CD4-positive, alpha-beta T cell treated with Interleukin-4 for 4 hours (primary cell): Measurements from ENCODE around the gene SRSF1.

Source experiments
- DNase-seq: peaks from one replicate; pipeline ENCODE4 v3.0.0-alpha.2; 2020

The SRSF1 gene

DNA sequence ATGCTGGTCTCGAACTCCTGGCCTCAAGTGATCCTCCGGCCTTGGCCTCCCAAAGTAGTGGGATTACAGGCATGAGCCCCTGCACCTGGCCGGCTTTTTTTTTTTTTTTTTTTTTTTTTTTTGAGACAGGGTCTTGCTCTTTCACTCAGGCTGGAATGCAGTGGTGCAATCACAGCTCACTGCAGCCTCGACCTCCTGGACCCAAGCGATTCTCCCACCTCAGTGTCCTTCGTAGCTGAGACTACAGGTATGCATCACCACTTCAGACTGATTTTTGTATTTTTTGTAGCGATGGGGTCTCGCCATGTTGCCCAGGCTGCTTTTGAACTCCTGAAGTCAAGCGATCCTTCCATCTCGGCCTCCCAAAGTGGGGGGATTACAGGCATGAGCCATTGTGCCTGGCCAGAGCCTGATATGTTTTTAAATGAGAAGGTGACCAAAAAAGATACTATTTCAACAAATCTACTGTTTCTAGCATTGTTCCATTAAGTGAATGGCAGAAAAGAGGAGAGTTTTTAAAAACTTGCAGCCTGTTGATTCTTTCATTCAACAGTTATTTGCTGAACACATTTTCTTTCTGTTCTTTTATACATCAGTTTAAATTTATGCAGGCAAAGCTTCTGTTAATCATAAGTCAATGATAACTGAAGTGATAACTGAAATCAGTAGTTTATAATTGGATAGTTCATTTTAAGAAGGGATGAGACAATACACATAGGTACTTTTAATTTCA is 3.2 kb upstream of the SRSF1 start:
- DNase-seq = no peak

DNA sequence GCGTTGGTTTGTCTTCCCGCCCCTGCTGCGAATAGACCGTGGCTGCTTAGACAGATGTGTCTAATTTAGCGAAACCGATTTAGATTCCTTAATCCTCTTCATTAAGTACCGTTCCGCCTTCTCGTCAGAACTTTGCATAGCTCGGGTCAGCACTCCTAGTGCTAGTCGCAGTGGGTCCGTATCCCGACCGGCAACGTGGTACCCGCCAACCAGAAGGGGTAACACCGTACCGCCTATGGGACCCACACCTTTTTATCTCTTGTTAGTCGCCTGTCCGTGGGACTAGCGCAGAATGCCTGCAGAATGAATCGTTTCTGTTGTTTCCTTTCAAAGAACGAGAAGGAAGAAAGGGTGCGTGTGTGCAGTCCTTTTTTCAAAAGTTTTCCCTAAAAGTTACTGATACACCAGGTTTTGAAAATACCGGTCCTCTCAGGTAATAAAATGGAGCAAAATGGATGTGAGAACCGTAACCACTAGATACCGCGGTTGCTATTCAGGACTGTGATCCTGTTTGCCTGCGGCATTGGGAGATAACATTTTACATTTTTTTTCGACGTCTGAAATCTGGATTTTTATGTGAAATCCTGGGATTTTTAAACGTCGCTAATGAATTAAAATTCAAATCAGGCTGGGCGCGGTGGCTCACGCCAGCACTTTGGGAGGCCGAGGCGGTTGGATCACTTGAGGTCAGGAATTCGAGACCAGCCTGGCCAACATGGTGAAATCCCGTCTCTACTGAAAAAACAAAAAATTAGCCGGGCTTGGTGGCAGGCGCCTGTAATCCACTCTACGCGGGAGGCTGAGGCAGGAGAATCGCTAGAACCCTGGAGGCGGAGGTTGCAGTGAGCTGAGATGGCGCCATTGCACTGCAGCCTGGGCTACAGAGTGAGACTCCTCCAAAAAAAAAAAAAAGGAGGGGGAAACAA is 998 bp upstream of the SRSF1 start:
- DNase-seq = no peak

DNA sequence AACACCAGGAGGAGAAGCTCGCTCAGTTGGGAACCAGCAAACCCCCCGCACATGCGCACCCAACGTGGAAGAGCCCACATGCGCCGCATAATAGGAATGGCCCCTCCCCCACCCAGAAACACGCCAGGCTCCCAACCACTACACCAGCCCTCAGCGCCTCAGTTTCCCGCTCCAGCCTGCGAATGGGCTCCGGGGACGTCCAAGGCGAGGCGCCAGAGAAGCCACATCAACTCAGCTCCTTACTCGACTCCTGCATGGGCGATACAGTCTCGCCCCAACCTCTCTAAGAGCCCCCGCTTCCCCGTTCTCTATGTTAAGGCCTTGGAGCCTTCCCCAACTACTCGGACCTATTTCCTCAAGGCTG is 504 bp downstream of the SRSF1 start:
- peak; percentile 34 for DNase-seq

DNA sequence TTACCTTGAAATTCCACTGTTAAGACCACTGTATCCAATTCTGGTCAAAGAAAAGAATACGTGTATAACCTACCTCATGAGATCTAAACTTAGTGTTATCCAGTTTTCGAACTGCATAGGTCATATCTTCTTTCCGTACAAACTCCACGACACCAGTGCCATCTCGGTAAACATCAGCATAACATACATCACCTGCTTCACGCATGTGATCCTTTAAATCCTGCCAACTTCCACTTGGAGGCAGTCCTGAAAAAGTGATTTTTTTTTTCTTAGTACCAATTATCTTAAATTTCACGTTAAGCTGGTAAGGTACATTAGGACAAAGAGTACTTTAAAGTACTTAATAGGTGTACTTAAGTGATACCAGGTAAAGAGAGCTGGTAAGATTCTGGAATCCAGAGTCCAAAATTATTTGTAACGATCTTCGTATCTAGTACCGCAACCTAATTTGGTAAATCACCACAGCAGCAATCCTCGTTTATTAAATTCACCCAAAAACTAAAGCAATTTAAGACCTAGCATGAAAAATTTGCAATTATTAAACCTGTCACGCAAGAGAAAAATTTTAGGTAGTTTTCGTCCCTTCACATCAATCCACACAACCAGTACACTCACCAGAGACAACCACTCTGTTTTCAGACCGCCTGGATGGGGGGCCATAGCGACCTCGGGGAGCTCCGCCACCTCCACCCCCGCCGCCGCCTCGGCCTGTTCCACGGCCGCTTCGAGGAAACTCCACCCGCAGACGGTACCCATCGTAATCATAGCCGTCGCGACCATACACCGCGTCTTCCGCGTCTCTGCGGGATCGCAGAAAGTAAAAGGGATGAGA is 1.1 kb downstream of the SRSF1 start:
- no peak for DNase-seq

DNA sequence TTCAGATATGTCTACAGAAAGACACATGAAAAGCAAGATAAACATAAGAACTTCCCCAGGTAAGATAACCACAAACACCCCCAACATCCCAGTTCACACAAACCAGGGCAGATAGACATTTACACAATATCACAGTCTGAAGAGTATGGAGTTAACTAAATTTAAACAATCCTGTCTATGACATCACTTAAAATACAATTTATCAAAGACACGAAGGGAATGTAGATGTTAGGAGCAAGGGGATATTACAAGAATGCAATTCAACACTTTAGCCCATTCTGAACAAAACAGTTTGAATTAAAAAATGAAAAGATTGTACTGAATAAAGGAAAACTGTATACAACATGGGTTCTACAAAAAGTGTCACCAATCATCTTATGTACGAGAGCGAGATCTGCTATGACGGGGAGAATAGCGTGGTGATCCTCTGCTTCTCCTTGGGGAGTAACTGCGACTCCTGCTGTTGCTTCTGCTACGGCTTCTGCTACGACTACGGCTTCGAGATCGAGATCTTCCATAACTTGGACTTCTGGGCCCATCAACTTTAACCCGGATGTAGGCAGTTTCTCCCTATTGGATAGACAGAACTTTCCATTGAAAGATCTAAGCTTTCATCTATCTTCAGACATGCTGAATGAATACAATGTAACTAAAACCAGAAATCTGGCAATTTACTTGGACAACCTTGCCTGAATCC is 1.9 kb downstream of the SRSF1 start:
- DNase-seq = no peak

DNA sequence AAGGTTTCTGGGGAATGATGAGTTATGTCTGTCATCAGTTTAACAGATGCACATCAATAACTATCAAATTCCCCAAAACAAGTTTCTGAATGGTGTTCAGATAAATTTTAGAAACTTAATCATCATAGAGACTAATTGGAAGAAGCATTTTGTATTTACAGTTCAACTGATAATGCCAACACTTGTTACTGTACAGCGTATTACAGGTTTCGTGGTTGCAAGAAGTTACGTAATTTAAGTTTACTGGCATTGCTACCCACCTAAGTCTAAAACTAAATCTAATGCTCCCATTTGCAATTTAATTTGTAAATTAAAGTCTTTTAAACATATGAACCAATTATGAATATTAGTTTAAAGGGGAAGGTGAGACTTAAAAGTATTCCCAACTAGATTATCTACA is 3.0 kb downstream of the SRSF1 start:
- no peak for DNase-seq

DNA sequence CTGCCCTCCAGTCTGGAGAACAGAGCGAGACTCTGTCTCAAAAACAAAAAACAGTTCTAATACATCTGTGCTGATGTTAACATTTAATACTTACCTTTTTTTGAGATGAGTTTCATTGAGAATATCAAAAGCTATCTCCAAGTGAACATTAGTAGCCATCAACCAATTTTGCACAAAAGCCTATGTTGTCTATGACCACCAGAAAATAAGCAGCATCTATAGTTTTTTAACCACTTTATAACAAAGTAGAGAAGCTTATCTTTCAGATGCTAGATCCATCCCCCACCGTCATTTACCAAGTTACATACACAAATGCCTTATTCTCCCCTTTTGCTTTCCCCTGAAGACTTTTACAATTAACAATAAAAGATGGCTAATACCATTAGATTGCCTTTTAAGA is 4.1 kb downstream of the SRSF1 start:
- DNase-seq = no peak

DNA sequence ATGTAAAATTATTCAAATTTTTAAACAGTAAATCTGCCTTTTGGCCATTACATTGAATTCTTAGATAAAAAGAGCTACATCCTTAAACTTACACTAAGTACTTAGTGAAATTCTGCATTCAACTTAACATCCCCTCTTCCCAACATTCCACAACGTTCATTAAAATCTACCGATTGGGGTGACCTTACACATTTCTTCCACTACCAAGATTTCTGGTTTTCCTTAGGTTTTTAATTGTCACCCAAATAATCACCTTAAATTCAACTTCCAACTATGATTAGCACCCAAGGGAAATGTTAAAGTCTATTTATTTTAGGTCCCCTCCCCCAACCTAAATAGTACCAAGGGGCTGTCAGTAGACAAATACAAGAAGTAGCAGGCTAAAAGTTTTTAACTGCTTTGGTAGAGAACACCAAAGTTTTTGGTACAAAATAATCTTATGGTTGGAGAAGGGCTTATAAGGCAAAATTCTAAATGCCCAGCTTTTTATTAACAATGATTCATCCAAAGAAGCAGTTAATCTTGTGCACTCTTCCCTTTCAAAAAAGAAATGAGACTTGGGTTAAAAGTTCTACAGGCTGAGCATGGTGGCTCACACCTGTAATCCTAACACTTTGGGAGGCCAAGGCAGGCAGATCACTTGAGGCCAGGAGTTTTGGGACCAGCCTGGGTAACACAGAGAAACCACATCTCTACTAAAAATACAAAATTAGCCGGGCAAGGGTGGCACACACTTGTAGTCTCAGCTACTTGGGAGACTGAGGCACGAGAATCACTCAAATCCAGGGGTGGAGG is 4.7 kb downstream of the SRSF1 start:
- no peak for DNase-seq

DNA sequence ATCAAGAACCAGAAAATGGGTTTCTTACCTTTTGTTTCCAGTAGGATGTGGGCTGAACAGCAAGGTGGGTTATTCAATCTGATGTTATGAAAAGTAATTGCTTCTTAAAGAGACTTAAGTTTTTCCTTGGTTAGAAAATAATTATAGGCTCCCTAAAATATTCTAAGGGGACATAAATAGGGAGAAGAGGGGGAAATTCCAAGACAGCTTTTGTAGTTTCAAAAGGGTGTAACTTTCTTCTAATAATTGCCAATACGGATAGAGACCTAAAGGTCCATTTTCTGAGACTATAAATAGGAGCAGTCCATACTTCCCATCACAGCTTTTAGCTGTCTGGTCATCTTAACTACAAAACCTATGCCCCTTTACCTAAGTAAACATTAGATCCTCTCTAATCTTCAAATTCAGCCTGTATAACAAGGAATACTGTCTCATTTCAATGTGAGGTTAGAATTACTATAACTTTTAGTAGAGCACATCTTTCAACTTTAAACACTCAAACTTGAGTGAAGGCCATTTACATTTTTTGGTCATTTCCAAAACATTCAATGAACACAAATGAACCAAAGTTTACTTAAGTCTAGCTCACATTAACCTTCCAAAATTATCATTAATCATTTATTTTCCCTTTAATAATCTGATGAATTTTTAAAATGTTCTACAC is 5.5 kb downstream of the SRSF1 start:
- no peak for DNase-seq

DNA sequence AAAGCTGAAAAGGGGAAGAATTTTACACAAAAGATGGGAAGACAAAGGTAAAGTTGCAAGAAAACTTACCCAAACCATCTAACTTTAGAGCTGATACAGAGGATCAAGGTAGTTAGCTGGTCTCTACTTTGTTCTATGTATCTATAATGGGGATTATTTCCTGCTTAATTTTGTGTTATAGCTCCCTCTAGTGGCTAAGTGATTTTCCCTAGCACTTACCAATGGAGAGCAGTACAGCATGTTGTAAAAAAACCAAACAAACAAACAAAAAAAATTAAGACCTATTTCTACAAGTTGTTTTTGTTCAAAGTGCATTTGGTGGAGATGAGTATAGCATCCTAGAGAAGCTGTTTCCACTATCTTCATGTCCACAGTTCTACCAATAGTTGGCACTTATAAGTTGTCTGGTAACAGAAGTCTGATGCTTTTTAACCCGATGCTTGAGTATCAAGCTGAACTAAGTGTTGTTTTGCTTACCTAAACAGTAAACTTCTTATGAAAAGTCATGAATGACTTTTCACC is 7.5 kb downstream of the SRSF1 start:
- DNase-seq = peak; percentile 80

DNA sequence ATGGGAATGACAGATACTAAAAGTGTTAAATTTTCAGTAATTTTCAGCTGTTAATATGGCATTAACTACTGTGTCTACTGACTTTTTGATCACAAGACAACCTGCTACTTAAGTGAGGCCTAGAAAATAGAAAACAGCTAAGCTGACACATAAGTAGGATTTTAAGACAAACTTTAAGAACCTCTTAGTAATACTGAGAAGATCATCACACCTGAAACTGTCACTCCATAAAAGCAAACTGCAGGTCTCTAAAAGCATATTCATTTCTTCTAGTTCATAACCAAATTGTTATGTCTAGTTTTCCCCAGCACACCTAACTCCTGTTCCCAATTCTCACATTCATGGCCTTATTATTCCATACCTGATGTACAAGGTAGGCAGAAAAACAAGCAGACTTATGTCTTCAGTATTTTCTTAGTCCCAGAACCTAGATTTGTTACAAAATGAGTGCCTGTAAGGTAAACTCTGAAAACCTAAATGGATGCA is 8.0 kb downstream of the SRSF1 start:
- DNase-seq = no peak

DNA sequence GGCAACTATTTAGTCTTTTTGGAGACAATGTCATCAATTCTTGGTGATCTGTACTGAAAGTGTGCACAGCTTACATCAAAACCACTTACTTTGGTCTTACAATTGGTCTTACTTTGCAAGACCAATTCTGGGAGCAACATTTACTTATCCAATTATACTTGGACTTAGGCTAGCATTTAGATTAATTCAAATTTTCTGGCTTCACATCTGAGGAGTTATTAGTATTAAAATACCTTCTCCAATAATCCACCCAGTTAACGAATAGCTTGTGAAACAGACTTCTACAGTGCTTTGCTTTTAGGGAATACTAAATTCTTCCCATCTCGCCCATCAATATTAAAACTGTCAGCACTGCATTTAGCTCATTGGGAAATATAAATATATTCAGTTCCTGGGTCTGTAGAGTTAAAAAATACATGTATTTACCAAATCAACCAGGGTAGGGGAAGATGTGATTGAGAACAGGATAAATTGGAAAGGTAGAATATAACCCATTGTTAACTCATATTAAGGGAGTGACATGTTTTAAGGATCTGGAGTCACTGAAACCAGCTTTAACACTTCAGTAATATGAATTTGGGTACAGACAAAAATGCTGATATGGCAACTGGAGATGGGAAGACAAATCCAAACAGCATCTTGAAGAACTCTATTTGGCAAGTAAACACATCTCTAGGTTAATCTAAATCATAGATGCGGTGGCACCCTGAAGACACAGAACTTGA is 9.8 kb downstream of the SRSF1 start:
- DNase-seq = no peak

DNA sequence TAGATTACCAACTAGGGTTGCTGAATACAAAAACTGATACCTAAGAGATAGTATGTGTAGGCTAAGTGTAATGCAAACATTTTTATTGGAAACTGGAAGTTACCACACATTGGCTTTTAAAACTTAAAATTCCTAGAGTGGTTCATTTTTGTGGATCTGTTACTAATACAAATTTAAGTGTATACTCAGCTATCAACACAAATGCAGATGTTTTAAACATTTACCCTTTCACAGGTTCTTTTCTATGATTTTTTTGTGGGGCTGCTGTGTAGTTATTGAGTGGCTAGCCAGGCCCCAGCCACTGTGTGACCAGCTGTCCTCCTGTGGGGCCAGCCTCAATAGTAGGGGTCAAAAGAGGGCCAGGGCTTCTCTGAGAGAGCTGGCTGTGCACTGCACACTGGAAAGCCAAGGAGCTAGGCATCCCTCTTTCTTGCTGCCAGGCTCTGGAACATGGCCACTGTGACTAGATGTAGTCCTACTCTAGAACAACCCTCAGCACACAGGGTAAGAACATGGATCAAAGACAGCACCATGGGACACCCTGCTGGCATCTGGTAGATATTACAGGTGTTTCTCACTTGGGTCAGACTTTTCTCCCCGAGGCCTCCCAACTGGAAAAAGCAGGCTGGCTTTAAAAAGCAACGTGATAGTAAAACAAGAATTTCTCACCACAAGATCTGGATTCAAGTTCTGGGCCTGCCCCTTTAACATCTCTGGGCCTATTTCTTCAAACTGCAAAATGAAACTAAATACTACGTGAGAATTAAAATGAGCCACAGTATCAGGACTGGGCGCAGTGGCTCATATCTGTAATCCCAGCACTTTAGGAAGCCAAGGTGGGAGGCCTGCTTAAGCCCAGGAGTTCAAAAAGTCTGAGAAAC is 11.7 kb downstream of the SRSF1 start:
- DNase-seq = peak; percentile 69

DNA sequence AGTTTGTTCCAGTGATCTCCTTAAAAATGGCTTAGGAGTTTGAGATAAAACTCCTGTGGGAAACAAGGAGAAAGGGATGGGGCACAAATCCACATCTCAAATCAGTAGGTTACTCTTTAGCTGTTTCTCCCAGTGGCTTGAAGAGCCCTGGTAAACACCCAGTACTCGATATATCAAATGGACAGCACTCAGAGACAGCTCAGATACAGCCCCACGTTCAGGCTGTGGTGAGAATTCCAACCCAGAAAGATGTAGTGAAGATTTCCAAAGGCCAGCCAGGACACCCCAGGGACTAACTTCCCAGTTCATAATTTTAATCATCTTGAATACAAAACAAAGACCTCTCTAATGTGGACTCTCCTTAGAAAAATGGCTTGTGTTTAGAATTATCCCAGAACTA is 12.6 kb downstream of the SRSF1 start:
- no peak for DNase-seq

DNA sequence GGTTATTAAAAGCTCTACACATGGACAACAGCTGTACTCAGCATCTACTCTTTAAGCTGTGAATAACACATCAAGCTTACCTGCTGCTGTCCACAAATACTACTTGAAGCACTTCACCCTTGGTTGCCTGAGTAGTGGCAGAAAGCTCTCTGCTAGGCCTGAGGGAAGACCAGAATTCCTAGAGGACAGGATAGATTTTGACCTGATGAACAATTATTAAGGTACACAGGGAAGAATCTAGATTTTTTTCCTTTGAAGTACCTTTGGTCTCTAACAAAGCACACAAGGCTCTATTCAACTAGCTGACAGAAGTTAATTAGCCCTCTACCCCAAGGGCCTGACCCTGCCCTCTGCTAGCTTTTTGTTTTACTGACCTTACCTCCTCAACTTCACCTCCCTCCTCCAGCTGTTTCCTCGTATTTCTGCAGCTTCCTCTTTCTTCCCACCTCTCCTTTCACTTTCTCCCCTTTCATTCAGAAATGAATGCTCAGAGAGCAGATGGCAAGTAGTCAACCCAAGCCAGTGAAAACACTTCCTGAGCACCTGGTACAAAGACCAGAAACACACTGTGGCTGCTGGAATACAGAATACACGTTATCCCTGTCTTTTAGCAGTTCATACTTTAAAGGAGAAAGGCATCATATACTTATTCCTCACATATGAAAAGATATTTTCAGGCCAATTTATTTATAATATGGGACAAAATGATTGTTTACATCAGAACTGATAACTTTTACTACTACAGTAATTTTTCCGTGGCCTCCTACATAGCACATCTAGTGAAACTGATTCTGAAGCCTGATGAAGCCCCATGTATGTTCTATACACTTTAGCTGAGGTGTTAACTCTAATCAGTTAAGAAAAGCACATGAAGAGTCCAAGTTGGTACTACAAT is 13.3 kb downstream of the SRSF1 start:
- no peak for DNase-seq

DNA sequence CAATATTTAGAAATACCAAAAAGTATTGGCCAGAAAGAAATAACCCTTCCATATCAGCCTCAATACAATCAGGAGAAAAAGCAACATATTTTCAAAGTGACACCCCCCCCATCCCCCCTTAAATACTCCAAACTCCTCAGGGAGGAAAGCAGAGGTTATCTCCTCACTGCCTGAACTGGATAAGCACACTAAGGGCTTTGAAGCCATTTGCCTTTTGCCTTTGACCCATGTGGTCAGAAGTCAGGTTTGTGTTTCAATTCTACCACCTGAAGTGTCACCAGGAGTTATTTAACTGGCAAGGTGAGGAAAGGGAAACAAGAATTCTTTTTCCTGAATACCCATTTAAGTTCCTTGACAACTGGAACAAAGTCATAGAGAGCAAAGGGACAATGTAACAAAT is 15.5 kb downstream of the SRSF1 start:
- no peak for DNase-seq

DNA sequence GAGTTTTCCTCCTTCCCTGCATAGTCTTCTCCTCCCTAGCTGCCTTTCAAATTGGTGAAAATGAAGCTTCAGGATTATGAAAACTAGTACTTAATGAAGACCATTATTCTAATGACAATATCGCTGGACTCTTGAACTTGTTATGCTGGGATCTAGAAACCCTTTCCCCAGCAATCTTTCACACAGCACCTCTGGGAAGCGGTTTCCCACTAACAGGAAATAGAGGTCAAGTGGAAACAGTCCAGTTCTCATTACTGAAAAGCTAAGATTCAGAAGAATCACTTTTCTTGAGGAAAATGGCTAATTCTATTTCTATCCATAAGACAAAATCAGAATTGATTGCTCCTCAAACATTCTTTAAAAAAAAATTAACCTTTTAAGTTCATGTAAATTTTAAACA is 17.0 kb downstream of the SRSF1 start:
- no peak for DNase-seq
